Natural killer cell (primary cell): Measurements from ENCODE around the gene GABBR1. TPM values are rescaled to one million over a fixed set of nuclear protein-coding genes. Genes with fewer than 3 reads are reported as not detected.

Source experiments
- ATAC-seq, 3 donors: fragments of 150-1000 bp in 2 of 3; fragments of 200-7000 bp in 1 of 3; cut with Tn5 transposase; 1 replicate in 1 of 3; 2 replicates in 2 of 3; pipeline ENCODE4 v1.10.0; 2021; ENCODE audit warnings: mild to moderate bottlenecking in 2 of 3, moderate library complexity in 2 of 3
- DNase-seq, 2 donors: peaks; one replicate each; pipeline versions ENCODE4 v3.0.0 to v3.0.0-alpha.2; 2013 to 2021; ENCODE audit warnings: mixed read lengths in 1 of 2
- H3K27ac ChIP-seq: one replicate; pipeline ENCODE4 v1.5.1; 2013; ENCODE audit warnings: mild to moderate bottlenecking, low read length
- H3K27me3 ChIP-seq: one replicate; pipeline ENCODE4 v1.6.1; 2013; ENCODE audit warnings: low read length; ENCODE audit not compliant: control insufficient read depth, insufficient read depth
- H3K36me3 ChIP-seq: one replicate; pipeline ENCODE4 v1.6.1; 2013; ENCODE audit warnings: low read length; ENCODE audit not compliant: control insufficient read depth, insufficient read depth
- H3K4me1 ChIP-seq: one replicate; pipeline ENCODE4 v1.6.1; 2013; ENCODE audit warnings: low read length; ENCODE audit not compliant: control insufficient read depth, insufficient read depth
- H3K4me3 ChIP-seq: one replicate; pipeline ENCODE4 v1.5.1; 2013; ENCODE audit warnings: low read length
- H3K9me3 ChIP-seq: one replicate; pipeline ENCODE4 v1.6.1; 2013; ENCODE audit warnings: low read length; ENCODE audit not compliant: control insufficient read depth, insufficient read depth
- H3K27ac Mint-ChIP-seq, 2 donors: one replicate each; pipeline ENCODE4 v1.8.0; 2022; ENCODE audit warnings: mild to moderate bottlenecking in 2 of 2, mixed read lengths in 2 of 2, moderate library complexity in 1 of 2
- H3K27me3 Mint-ChIP-seq, 2 donors: one replicate each; pipeline ENCODE4 v1.8.0; 2022; ENCODE audit warnings: low read depth in 2 of 2, mixed read lengths in 2 of 2
- H3K36me3 Mint-ChIP-seq: one replicate; pipeline ENCODE4 v1.8.0; 2022; ENCODE audit warnings: mixed read lengths
- H3K4me1 Mint-ChIP-seq, 2 donors: one replicate each; pipeline ENCODE4 v1.8.0; 2022; ENCODE audit warnings: mixed read lengths in 2 of 2
- H3K4me3 Mint-ChIP-seq: one replicate; pipeline ENCODE4 v1.8.0; 2022; ENCODE audit warnings: mild to moderate bottlenecking, moderate library complexity, mixed read lengths
- H3K9me3 Mint-ChIP-seq, 2 donors: one replicate each; pipeline ENCODE4 v1.8.0; 2022; ENCODE audit warnings: mixed read lengths in 2 of 2
- WGBS: methylation state at CpG from one replicate; pipeline ENCODE4 v1.1.7; 2013; ENCODE audit warnings: missing lambda C conversion rate; ENCODE audit not compliant: insufficient coverage; 5-methylcytosine and 5-hydroxymethylcytosine counted together
- intact Hi-C: fragments of 100-400 bp; cut with micrococcal nuclease; formaldehyde crosslinking; loops from one replicate; pipeline ENCODE4 v1.14.2; 2022
- total RNA-seq, 4 donors: library from RNA; stranded (reverse); fragments of 120-200 nt in 1 of 4; gene quantifications; one replicate each; pipeline versions ENCODE4 v1.2.3 to v1.2.4, GENCODE V29; 2013 to 2022
- TF ChIP-seq, protein P1 (sequence below): fragments of 200-600 bp; IDR thresholded peaks from one replicate; pipeline ENCODE4 v1.8.0; 2022; ENCODE audit warnings: antibody characterized with exemption

Gene GABBR1
- total RNA-seq, 3 donors from 2014 or later (not counting 1 experiment from before 2014, with no cell fraction given) = 7.6 to 12.8 (median 10.9) TPM

DNA sequence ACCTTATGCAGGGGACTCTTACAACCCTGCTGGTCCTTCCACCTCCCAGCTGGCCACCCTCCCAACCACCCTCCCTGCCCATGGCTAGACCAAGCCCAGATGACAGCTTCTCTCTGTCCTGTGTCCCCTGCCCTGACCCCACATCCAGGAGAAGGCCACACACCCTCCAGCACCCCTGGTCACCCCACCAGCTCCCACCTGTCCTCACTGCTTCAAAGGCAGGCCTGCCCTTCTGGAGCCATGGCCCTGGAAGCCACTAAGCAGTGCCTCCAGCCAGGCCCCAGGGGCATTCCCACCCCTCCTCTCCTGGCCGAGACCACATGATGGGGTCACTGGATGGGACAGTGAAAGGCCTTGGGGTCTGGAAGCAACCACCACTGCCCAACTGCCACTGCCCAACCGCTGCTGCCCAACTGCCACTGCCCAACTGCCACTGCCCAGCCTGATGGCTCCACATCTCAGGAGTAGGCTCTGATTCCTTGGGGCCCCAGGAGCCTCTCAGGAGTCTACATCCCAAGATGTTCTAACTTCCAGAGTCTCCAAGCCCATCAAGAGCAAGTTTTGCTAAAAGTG is 103.9 kb downstream of the GABBR1 start:
- H3K36me3 Mint-ChIP-seq = no peaks in the 10 kb centered on the region
- H3K27me3 Mint-ChIP-seq = peaks cover 6 to 11% of the 10 kb centered on the region in 2 donors
- 93% methylated on average over 2 of the region's 2 CpGs for WGBS
- H3K9me3 Mint-ChIP-seq = no peaks in the 10 kb centered on the region
- no peaks in the 10 kb centered on the region for H3K4me1 Mint-ChIP-seq
- H3K4me3 Mint-ChIP-seq = no peak overlapping the region
- H3K27me3 ChIP-seq = no peaks in the 10 kb centered on the region
- H3K4me3 ChIP-seq = no peak overlapping the region
- TF ChIP-seq, protein P1, sequence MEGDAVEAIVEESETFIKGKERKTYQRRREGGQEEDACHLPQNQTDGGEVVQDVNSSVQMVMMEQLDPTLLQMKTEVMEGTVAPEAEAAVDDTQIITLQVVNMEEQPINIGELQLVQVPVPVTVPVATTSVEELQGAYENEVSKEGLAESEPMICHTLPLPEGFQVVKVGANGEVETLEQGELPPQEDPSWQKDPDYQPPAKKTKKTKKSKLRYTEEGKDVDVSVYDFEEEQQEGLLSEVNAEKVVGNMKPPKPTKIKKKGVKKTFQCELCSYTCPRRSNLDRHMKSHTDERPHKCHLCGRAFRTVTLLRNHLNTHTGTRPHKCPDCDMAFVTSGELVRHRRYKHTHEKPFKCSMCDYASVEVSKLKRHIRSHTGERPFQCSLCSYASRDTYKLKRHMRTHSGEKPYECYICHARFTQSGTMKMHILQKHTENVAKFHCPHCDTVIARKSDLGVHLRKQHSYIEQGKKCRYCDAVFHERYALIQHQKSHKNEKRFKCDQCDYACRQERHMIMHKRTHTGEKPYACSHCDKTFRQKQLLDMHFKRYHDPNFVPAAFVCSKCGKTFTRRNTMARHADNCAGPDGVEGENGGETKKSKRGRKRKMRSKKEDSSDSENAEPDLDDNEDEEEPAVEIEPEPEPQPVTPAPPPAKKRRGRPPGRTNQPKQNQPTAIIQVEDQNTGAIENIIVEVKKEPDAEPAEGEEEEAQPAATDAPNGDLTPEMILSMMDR = no peak
- H3K27ac Mint-ChIP-seq = no peak overlapping the region
- no peaks in the 10 kb centered on the region for H3K4me1 ChIP-seq
- H3K9me3 ChIP-seq = no peaks in the 10 kb centered on the region
- no peaks in the 10 kb centered on the region for H3K36me3 ChIP-seq
- ATAC-seq = no peak
- no peak for DNase-seq
- intact Hi-C loops = no loop called here
- no peak overlapping the region for H3K27ac ChIP-seq

DNA sequence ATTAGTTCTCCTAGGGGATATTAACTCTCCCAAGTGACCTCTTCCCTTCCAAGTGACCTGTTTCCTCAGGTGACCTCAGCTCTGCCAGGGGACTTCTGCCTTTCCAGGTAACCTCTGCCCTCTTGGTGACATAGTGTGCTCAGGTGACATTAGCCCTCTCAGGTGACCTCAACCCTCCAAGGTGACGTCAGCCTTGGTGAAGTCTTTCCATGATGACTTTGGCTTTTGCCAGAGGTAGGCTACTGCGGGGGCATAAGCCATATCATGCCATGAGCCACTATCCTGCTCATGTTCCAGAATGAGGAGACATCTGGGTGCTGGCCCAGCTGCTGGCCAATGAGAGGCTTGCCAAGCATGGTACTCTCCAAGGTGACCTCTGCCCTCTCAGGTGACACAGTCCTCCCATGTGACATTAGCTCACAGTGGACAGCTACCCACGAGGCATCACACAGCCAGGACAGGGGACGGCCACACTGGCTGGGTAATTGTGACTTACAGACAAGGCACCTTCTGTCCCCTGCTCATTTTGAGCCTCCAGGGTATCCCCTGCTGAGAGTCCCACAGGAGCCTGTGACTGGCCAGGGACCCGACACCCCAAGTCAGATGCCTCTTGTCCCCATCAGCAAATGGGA is 104.6 kb downstream of the GABBR1 start:
- TF ChIP-seq, protein P1 = no peak
- intact Hi-C loops = no loop called here
- Histone ChIP-seq H3K36me3 (no peaks in the 10 kb centered on the region), H3K27me3 (no peaks in the 10 kb centered on the region), H3K27ac (no peak overlapping the region), H3K4me3 (no peak overlapping the region), H3K4me1 (no peaks in the 10 kb centered on the region), H3K9me3 (no peaks in the 10 kb centered on the region)
- Mint-ChIP-seq H3K27me3 (peaks cover 6 to 11% of the 10 kb centered on the region in 2 donors), H3K36me3 (no peaks in the 10 kb centered on the region), H3K4me3 (no peak overlapping the region), H3K27ac (no peak overlapping the region), H3K9me3 (no peaks in the 10 kb centered on the region), H3K4me1 (no peaks in the 10 kb centered on the region)
- ATAC-seq = no peak
- DNase-seq = no peak
- 67% methylated on average over 5 of the region's 5 CpGs for WGBS

DNA sequence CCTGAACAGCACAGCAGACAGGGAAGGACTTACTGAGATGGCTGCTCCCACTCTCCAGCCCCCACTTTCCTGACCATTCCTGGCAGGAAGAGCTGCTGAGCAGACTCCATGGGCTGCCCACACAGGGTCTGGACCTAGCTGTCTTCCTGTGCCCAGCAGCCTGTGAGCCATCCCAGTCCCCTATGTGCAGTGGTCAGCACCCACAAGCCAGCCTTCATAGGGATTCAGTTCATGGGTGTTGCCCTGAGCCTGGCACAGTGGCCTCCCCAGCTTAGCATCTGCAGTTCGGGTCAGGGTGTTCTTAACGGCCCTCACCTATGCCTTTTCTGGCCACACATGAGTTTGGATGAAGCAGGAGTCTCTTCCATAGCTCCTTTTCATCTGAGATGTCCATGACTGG is 105.4 kb downstream of the GABBR1 start:
- Mint-ChIP-seq H3K27ac (no peak overlapping the region), H3K27me3 (peaks cover 6 to 11% of the 10 kb centered on the region in 2 donors), H3K4me1 (no peaks in the 10 kb centered on the region), H3K9me3 (no peaks in the 10 kb centered on the region), H3K36me3 (no peaks in the 10 kb centered on the region), H3K4me3 (no peak overlapping the region)
- Histone ChIP-seq H3K4me1 (no peaks in the 10 kb centered on the region), H3K27ac (no peak overlapping the region), H3K4me3 (no peak overlapping the region), H3K27me3 (no peaks in the 10 kb centered on the region), H3K9me3 (no peaks in the 10 kb centered on the region), H3K36me3 (no peaks in the 10 kb centered on the region)
- ATAC-seq = no peak
- DNase-seq = no peak
- intact Hi-C loops = no loop called here
- WGBS = 65% methylated on average over 2 of the region's 2 CpGs
- TF ChIP-seq, protein P1 = no peak

DNA sequence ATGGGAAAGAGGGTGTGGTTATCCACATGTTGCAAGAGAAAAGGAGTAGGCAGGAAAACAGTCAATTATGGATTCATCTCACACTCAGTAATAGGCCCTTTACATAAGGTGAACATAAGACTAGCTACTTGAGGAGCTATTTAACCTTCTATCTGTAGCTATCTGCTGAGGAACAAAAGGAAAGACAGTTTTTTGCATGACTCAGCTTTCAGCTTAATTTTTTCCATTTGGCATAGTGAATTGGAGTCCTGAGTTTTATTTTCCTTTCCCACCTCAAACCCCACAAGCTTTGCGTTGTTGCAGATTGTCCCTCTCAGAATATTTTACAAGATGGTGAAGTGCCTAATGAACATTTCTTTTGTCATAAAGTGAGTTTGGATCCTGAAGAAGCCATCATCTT is 105.9 kb downstream of the GABBR1 start:
- no CpG with 5 or more reads among the region's 1 CpG for WGBS
- H3K36me3 ChIP-seq = no peaks in the 10 kb centered on the region
- TF ChIP-seq, protein P1 = no peak
- H3K27ac ChIP-seq = no peak overlapping the region
- no peaks in the 10 kb centered on the region for H3K9me3 ChIP-seq
- intact Hi-C loops = no loop called here
- no peaks in the 10 kb centered on the region for H3K9me3 Mint-ChIP-seq
- H3K4me1 ChIP-seq = no peaks in the 10 kb centered on the region
- no peaks in the 10 kb centered on the region for H3K36me3 Mint-ChIP-seq
- H3K27me3 ChIP-seq = no peaks in the 10 kb centered on the region
- H3K4me3 Mint-ChIP-seq = no peak overlapping the region
- DNase-seq = no peak
- H3K27me3 Mint-ChIP-seq = peaks cover 6 to 11% of the 10 kb centered on the region in 2 donors
- no peaks in the 10 kb centered on the region for H3K4me1 Mint-ChIP-seq
- no peak overlapping the region for H3K4me3 ChIP-seq
- no peak for ATAC-seq
- H3K27ac Mint-ChIP-seq = no peak overlapping the region
